ENCODE data around the gene SLC24A4. TPM values are rescaled to one million over a fixed set of nuclear protein-coding genes. Genes with fewer than 3 reads are reported as not detected.

The SLC24A4 gene
- total RNA-seq, 1 experiment from 2014 or later = not detected

GRCh38 chr14:92471919-92472318 is 149.0 kb downstream of the SLC24A4 start (continued):
- TF ChIP-seq, protein P1, sequence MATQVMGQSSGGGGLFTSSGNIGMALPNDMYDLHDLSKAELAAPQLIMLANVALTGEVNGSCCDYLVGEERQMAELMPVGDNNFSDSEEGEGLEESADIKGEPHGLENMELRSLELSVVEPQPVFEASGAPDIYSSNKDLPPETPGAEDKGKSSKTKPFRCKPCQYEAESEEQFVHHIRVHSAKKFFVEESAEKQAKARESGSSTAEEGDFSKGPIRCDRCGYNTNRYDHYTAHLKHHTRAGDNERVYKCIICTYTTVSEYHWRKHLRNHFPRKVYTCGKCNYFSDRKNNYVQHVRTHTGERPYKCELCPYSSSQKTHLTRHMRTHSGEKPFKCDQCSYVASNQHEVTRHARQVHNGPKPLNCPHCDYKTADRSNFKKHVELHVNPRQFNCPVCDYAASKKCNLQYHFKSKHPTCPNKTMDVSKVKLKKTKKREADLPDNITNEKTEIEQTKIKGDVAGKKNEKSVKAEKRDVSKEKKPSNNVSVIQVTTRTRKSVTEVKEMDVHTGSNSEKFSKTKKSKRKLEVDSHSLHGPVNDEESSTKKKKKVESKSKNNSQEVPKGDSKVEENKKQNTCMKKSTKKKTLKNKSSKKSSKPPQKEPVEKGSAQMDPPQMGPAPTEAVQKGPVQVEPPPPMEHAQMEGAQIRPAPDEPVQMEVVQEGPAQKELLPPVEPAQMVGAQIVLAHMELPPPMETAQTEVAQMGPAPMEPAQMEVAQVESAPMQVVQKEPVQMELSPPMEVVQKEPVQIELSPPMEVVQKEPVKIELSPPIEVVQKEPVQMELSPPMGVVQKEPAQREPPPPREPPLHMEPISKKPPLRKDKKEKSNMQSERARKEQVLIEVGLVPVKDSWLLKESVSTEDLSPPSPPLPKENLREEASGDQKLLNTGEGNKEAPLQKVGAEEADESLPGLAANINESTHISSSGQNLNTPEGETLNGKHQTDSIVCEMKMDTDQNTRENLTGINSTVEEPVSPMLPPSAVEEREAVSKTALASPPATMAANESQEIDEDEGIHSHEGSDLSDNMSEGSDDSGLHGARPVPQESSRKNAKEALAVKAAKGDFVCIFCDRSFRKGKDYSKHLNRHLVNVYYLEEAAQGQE (IDR thresholded peaks at IDR 0.05; ENCODE audit: low read depth) = no peak
- no peak for TF ChIP-seq CEBPB (IDR thresholded peaks at IDR 0.05; ENCODE audit: low read depth)

GRCh38 chr14:92472860-92473259 is 149.9 kb downstream of the SLC24A4 start:
- DNase-seq (ENCODE audit: low read depth, low spot score) (no peak), ATAC-seq (peak; percentile 55)
- peak overlapping the region; percentile 53 for H3K4me2 ChIP-seq (ENCODE audit: low read length)
- H3K4me3 ChIP-seq (replicated peaks in 1 of 2; ENCODE audit: low read depth in 1 of 2, low read length in 2 of 2) = no peak overlapping the region
- ChIA-PET CTCF (no interaction called here), RAD21 (ENCODE audit: low non-redundant PET in 1 of 2, low total read pairs in 2 of 2, uncharacterized antibody in 2 of 2, unreplicated experiment in 2 of 2) (no interaction called here), POLR2A (no interaction called here)
- no peaks in the 10 kb centered on the region for H3K9me2 ChIP-seq (ENCODE audit: insufficient read depth)
- H3K27ac ChIP-seq (ENCODE audit: low read depth, low read length) = no peak overlapping the region
- no peaks in the 10 kb centered on the region for H4K20me1 ChIP-seq (ENCODE audit: insufficient read depth)
- 0 out of 2 replicates have a peak overlapping the region, but pooled peaks have one; percentile 5 for H3K9ac ChIP-seq (ENCODE audit: low read length)
- TF ChIP-seq ATF3 (IDR thresholded peaks at IDR 0.05) (no peak), SRF (IDR thresholded peaks at IDR 0.05; ENCODE audit: low read depth) (no peak), ELF1 (IDR thresholded peaks at IDR 0.05; ENCODE audit: borderline replicate concordance, low read depth) (no peak), EZH2 (IDR thresholded peaks at IDR 0.05) (no peak)
- H2AFZ ChIP-seq (ENCODE audit: low read depth, low read length, poor library complexity, severe bottlenecking) = peak overlapping the region; percentile 40
- no peaks in the 10 kb centered on the region for H3K27me3 ChIP-seq (ENCODE audit: insufficient read depth, low read length)
- no TSS peak for BruUV-seq (replicated peaks)
- intact Hi-C loops (cut with micrococcal nuclease) = loop anchor here (2.0 to 10.0 kb wide), 2 partner anchors 38 to 212 kb away; no protein-coding TSS in a partner anchor
- peaks cover 34 to 48% of the 10 kb centered on the region in 2 experiments for H3K4me1 ChIP-seq (ENCODE audit: control insufficient read depth in 1 of 2, insufficient read depth in 2 of 2, low read length in 2 of 2)
- no peaks in the 10 kb centered on the region for H3K9me3 ChIP-seq (ENCODE audit: control insufficient read depth in 1 of 2, insufficient read depth in 1 of 2, low read depth in 1 of 2, low read length in 2 of 2)
- H3K79me2 ChIP-seq (ENCODE audit: insufficient read depth, low read length) = no peaks in the 10 kb centered on the region
- no peaks in the 10 kb centered on the region for H3K36me3 ChIP-seq (ENCODE audit: control insufficient read depth in 1 of 2, insufficient read depth in 2 of 2, low read length in 2 of 2)
